ENCODE results near the gene RIMS3.

Gene RIMS3

DNA sequence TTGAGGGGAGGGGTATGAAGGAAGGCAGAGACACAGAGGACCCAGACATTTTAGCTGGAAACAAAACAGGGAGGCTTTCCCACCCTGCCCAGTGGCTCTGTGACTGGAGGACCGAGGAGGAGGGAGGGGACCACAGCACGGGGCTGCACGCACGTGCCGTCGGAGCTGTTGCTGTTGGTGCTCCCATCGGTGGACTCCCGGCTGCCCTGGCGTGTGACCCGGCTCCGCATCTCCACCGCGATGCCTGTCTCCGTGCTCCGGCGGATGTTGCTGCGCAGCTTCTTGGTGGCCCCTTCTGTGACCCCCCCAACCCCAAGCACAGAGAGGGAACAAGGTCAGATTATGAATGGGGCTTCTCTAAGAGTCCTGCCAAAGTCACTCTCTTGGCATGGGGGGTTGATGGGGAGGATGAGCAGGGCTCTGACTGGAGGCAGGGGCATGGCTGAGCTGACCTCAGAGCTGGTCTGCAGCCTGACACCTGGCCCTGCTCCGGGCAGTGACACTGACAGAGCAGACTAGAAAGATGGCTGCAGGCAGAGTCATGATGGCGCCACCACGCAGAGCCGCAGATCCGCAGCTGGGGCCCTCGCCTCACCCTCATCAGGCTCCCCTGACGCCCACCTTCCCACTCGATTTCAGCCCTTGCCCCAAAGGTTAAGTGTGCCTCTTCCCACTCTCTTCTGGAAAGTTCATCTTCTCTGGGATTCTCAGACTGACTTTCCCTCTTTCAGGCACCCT lies 29.6 kb downstream of the RIMS3 start:
- no peak for TF ChIP-seq REST (IDR thresholded peaks at IDR 0.05; ENCODE audit: low read depth)
- TF ChIP-seq USF1 (IDR thresholded peaks at IDR 0.05) = no peak
- TF ChIP-seq ZBTB7A (IDR thresholded peaks at IDR 0.05; ENCODE audit: low read depth) = no peak
- no peak for TF ChIP-seq EGR1 (IDR thresholded peaks at IDR 0.05)
- no peak for TF ChIP-seq YY1 (IDR thresholded peaks at IDR 0.05; ENCODE audit: low read depth)
- TF ChIP-seq, protein P1, sequence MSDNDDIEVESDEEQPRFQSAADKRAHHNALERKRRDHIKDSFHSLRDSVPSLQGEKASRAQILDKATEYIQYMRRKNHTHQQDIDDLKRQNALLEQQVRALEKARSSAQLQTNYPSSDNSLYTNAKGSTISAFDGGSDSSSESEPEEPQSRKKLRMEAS (IDR thresholded peaks at IDR 0.05) = no peak
- TF ChIP-seq TCF12 (IDR thresholded peaks at IDR 0.05; ENCODE audit: low read depth) = no peak
- no peak for TF ChIP-seq TAF1 (IDR thresholded peaks at IDR 0.05; ENCODE audit: low read depth)
- TF ChIP-seq CEBPB (IDR thresholded peaks at IDR 0.05) = no peak
- TF ChIP-seq CREB1 (IDR thresholded peaks at IDR 0.05; ENCODE audit: low read depth) = no peak
- TF ChIP-seq FOXM1 (IDR thresholded peaks at IDR 0.05; ENCODE audit: borderline replicate concordance, low read depth) = no peak
- TF ChIP-seq TEAD4 (IDR thresholded peaks at IDR 0.05) = no peak

GRCh38 chr1:40634901-40635655 lies 30.4 kb downstream of the RIMS3 start:
- TF ChIP-seq RAD21 (IDR thresholded peaks at IDR 0.05; ENCODE audit: low read depth) (no peak), YY1 (IDR thresholded peaks at IDR 0.05; ENCODE audit: low read depth) (no peak), CEBPB (IDR thresholded peaks at IDR 0.05) (no peak), FOXM1 (IDR thresholded peaks at IDR 0.05; ENCODE audit: borderline replicate concordance, low read depth) (no peak), USF1 (IDR thresholded peaks at IDR 0.05) (no peak), REST (IDR thresholded peaks at IDR 0.05; ENCODE audit: low read depth) (no peak), CREB1 (IDR thresholded peaks at IDR 0.05; ENCODE audit: low read depth) (no peak), NFIC (IDR thresholded peaks at IDR 0.05) (no peak), TCF12 (IDR thresholded peaks at IDR 0.05; ENCODE audit: low read depth) (no peak), EP300 (IDR thresholded peaks at IDR 0.05; ENCODE audit: borderline replicate concordance) (no peak), EGR1 (IDR thresholded peaks at IDR 0.05) (no peak), TEAD4 (IDR thresholded peaks at IDR 0.05) (no peak), ZBTB7A (IDR thresholded peaks at IDR 0.05; ENCODE audit: low read depth) (no peak), TAF1 (IDR thresholded peaks at IDR 0.05; ENCODE audit: low read depth) (no peak)
- TF ChIP-seq, protein P1 (IDR thresholded peaks at IDR 0.05) = no peak

- TF ChIP-seq ZBTB7A (IDR thresholded peaks at IDR 0.05; ENCODE audit: low read depth) = no peak
Measured at GRCh38 chr1:40633931-40634376, 31.5 kb downstream of the RIMS3 start.

GRCh38 chr1:40633523-40633922 lies 32.0 kb downstream of the RIMS3 start:
- TF ChIP-seq EP300 (IDR thresholded peaks at IDR 0.05; ENCODE audit: borderline replicate concordance) (no peak), NFIC (IDR thresholded peaks at IDR 0.05) (no peak), CREB1 (IDR thresholded peaks at IDR 0.05; ENCODE audit: low read depth) (no peak), TEAD4 (IDR thresholded peaks at IDR 0.05) (no peak), TAF1 (IDR thresholded peaks at IDR 0.05; ENCODE audit: low read depth) (no peak), YY1 (IDR thresholded peaks at IDR 0.05; ENCODE audit: low read depth) (no peak), EGR1 (IDR thresholded peaks at IDR 0.05) (no peak), ZBTB7A (IDR thresholded peaks at IDR 0.05; ENCODE audit: low read depth) (no peak), FOXM1 (IDR thresholded peaks at IDR 0.05; ENCODE audit: borderline replicate concordance, low read depth) (no peak), REST (IDR thresholded peaks at IDR 0.05; ENCODE audit: low read depth) (no peak), RAD21 (IDR thresholded peaks at IDR 0.05; ENCODE audit: low read depth) (no peak), CEBPB (IDR thresholded peaks at IDR 0.05) (no peak), USF1 (IDR thresholded peaks at IDR 0.05) (no peak), TCF12 (IDR thresholded peaks at IDR 0.05; ENCODE audit: low read depth) (no peak)
- TF ChIP-seq, protein P1 (IDR thresholded peaks at IDR 0.05) = no peak

Measured in Ishikawa (cell line).